NCI-H2227 (cell line): ENCODE results near the gene POMC.
"Not testable (repeated sequence)": the region's sequence is repeated elsewhere in the genome, so short reads cannot be mapped to it uniquely, and the experiment has no call there.

Source experiments
- DNase-seq: peaks from one replicate; lab custom pipeline; 2025; ENCODE audit not compliant: unreplicated experiment; lab: John Stamatoyannopoulos, UW

Gene POMC

DNA sequence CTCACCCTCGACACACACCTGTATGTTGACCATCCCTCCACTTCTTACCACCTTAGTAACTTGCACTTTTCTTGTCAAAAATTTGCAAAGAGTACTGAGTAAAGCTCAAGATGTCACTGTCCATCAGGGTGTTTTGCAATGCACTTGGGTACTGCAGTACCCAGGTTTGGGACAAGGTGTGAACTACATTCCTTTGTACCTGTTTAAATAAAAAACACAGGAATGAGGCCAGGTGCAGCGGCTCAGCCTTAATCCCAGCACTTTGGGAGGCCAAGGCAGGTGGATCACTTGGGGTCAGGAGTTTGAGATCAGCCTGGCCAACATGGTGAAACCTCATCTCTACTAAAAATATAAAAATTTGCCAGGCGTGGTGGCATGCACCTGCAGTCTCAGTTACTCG, 27.8 kb downstream of the POMC start:
- not testable (repeated sequence) for DNase-seq

DNA sequence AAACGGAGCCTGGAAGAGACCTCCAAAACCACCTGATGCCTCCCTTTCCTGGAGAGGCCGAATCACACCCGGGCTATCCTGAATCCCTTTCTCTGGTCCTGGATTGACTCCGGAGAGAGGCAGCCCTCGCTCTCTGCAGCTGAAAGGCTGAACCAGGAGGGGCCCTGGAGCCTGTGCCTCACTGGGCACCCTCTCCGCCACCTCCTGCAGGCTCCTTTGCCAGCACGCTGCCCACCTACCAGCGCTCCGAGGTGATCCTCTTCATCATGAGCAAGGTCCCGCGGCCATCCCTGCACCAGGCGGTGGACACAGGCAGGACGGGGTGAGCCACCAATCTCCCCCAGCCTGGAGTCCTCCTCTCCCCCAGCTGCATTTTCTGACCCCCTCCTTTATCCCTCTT, 35.7 kb downstream of the POMC start:
- no peak for DNase-seq

DNA sequence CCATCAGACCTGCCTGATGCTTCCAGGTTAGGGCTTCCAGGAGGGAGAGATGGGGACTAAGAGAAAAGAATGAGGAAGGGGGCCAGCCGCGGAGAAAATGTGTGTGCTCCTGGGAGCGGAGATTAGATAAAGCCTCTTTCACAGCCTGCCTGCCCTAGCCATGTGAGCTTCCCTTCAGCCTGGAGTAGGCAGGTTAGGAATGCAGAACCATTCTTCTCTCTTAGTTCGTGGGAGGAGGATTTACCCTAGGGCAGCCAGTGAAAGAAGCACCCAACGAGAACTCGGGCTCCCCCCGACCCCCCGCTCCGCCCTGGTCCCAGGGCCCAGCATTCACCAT, 36.1 kb downstream of the POMC start:
- DNase-seq = no peak

DNA sequence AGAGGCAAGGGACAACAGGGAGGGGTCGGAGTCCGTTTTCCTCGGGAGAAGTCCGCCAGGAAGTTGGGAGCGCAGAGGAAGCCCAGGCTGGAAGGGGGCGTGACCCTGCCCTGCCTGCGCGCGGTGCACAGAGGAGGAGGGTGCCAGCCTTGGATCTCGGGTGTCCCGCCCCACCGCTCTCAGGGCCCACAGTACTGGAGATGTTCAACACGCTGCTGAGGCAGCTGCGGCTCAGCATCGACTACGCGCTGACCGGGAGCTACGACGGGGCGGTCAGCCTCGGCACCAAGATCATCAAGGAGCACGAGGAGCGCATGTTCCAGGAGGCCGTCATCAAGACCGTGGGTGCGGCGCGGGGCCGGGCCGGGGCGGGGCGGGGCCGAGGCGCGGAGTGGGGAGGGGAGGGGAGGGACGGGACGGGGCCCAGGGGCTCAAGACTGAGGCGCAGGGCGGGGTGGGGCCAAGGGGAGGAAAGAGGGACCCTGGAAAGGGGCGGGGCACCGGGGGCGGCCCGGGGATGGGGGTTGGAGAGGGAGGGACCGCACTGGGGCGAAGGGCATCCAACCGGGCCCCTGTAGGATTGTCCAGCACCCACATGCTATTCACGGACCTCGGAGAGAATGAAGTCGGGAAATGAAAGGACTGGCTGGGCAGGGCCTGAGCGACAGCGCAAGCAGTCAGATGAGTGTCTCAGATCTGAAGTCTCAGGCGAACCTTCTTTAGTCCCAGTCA, 36.6 kb downstream of the POMC start:
- no peak for DNase-seq

DNA sequence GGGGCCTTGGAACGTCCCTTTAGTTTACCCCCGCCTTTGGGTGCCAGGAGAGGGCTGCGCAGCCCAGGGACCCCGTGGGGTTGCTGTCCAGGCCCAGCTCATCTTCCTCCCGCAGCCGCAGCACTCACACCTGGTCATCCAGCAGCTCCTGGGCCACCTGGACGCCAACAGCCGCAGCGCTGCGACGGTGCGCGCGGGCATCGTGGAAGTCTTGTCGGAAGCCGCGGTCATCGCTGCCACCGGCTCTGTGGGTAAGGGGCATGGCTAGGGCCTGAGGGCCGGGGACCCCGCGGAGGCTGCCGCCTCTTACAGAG, 37.2 kb downstream of the POMC start:
- DNase-seq = no peak

DNA sequence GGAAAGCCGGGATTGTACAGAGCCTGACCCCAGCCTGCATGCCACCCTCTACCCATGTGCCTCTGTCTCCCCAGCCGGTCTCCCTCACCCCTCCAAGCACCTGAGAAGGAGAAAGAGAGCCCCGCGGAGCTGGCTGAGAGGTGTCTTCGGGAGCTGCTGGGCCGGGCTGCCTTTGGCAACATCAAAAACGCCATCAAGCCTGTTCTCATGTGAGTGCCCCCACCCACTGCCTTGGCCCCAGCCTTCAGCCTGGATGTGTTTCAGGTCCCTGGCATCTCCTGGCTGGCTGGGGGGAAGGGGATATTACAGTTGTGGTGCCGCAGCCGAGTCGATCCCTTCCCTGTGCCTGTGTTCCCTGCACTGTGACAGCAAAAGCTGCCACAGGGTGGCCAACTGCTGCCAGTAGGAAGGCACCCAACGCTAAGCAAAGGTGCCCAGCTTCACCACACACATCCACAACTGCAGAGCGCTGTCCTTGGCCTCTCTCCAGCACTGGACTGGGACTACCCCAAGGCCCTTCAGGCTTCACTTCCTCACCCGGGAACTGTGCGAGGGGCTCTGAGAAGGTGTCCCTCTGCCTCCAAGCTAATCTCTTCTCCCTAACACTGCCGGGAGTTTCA, 38.4 kb downstream of the POMC start:
- DNase-seq = no peak

DNA sequence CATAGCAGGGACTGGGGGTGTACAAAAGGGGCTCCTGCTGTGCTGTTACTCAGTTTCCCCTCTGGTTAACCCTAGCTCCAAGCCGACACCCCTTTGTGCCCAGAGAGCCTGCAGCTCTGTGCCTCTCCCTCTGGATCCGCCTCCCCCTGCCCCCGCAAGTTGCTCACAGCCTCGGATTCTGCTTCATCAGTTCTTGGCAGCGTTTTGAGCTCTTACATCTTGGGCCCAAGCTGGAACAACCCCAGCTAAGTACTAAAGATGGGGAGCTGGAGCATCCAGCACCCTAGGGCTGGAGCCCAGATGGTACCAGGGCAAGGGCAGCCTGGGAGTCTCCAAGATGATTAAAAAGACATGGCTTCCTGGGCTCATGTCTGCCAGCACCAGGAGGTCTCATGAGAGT, 40.7 kb downstream of the POMC start:
- no peak for DNase-seq

DNA sequence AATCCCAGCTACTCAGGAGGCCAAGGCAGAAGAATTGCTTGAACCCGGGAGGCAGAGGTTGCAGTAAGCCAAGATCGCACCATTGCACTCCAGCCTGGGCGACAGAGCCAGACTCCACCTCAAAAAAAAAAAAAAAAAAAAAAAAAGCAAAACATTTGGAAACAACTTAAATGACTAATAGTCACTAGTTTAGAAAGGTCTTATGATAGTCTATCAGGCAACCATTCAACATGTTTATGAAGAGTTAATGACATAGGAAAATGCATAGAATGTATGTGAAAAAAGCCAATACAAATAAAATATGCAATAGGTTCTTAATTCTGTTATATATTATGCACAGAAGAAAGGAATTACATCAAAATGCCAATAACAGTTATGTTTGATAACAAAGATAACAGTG, 41.3 kb downstream of the POMC start:
- DNase-seq = not testable (repeated sequence)

DNA sequence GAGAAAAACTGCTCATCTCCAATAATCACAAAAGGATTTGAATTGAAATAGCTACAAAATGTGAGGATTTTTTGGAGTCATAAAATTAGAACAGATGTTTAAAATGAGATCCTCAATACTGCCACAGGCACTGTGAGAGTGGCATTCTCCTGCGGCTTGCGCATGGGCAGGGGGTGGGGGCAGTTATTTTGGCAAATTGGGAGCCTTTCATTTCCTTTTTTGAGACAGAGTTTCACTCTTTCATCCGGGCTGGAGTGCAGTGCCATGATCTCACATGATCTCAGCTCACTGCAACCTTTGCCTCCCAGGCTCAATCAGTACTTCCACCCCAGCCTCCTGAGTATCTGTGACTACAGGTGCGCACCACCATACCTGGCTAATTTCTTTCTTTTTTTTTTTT, 42.4 kb downstream of the POMC start:
- no peak for DNase-seq

DNA sequence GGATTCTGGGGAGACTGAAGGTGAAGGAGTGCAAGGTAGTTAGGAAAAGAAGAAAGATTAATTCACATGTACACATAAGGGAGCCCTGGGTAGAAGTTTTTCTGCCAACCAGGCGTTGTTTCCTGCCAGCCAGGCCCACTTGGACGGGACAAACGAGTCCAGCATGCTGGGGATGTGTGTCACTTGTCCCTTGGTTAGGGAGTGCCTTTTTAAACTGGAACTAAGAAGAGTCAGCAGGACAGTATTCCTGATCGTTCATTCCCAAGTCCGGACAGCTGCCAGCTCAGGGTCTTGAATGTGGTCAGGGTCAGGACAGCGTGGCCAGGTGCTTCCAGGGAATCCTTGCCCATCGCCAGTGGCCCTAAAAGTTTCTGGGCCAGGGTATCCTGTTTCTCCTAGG, 43.2 kb downstream of the POMC start:
- DNase-seq = no peak

DNA sequence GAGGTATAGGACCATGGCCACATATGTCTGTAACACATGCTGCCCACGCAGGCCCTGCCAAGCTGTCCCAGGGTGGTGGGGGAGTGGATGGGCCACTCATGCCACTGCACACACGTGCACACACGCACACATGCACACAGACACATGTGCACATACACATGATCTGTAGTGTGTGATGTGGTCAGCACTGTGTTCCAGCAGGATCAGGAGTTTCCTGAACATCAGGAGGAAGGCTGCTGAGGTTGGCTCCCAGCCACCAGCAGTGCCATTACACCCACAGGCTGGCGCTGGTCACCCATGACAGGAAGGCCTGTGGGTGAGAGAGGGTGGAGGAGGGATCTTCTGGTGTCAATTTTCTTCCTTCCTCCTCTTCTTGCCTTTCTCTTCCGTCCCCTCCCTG, 44.7 kb downstream of the POMC start:
- no peak for DNase-seq

DNA sequence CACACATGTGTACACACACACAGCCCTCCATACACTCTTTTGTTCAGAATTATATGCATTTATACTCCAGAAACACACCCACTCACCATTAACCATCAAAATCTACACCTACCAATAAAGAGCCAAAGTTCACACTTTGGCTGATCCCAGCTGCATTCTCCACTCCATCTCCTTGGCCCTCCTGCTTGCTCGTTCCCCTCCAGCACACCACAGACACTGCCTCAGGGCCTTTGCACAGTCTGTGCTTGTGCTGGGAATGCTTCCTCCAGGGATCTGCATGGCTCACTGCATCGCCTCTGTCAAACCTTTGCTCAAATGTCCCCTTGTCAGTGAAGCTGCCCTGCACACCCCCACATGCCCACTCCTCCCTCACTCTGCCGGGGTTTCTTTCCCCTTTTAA, 46.0 kb downstream of the POMC start:
- no peak for DNase-seq

DNA sequence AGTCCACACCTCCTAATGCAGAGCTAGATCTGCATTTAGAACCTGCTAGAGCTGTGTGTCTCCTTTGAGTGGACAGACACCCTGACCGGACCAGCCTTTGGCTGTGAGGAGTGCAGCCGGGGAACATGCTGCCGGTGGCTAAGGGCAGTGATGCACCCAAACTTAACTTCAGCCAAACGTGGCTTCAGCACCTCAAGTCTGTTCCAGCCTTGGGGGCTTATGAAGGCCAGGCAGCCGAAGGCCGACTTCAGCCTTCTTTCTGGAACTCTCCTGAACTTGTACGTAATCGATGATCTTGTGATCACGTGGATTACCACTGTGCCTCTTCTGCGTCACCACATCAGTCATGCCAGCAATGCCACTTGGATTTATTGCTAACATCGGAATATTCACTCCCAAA, 49.1 kb downstream of the POMC start:
- no peak for DNase-seq

DNA sequence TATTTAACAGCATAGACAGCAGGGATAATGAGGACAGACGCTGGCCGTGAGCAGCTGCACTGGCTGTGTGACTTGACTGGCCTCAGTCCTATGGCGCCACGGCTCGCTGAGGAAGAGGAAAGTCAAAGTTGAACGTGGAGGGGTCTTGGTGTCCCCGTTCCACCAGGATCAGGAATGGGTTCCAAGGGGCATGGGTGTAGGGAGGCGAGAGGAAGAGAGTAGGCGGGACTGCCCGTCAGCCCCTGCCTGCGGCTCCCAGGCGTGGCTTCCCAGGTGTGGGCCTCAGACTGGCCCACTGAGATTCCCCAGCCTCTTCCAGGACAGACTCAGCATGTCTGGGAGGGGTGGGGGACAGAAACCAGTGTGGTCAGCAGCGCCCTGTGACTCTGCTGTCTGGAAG, 51.4 kb downstream of the POMC start:
- no peak for DNase-seq

DNA sequence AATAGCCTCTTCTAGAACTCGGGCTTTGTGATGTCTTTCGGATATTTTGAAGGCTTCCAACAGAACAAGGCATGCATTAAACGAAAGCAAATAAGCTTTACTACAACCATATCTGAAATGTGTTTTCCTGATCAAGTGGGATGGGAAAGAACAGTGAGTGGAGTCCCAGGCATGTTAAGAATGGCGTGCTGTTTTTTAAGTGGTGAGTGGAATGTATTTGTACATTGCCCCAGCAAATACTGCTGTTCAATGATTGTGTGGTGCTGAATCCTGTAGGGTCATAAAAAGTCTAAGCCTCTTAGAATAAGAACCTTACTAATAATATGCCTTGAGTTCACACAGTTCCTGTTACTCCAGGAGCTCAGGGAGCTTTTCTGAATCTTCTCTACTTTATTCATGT, 52.5 kb downstream of the POMC start:
- DNase-seq = no peak

DNA sequence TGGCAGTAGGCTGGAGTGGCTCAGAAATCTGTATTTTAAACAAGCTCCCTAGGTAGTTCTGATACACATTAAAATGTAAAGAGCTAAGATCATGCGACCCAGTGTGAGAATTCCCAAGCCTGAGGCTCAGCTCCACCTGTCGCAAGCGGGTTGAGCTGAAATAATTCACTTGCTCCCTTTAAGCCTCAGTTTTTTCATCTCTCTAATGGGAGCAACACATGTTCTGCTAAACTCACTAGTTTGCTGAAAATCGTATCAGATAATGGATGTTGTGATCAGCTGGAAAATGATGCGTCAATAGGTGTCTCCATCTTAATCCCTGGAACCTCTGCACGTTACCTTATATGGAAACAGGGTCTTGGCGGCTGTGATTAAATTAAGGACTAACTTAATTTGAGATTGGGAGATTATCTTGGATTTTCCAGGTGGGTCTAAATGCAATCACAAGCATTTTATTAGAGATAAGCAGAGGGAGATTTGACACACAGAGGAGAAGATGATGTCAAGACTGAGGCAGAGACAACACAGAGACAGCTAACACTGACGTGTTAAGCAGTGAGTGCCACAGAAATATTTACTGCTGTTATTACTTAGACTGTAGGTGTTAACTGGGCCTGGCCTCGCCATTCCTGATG, 53.0 kb downstream of the POMC start:
- no peak for DNase-seq

DNA sequence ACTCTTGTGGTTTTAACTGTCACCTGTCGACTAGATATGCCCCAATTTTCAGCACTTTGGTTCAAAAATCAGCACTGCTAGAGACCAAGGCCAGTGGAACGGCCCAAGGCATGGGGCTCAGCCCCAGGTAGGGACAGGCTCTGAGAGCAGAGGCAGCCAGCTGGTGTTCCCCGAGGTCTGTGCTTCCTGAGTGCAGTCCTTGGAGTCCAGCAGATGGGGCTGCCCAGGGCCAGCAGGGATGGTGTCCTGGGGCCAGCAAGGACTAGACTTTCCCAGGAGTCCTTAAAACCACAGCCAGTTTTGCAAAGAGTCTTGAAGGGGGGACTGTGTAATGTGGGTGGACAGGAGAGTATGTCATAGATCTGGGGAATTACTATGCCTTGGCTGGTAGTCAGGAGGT, 56.3 kb downstream of the POMC start:
- no peak for DNase-seq
